ENCODE data around the gene NRXN2. TPM values are rescaled to one million over a fixed set of nuclear protein-coding genes. Genes with fewer than 3 reads are reported as not detected.
"Not testable (repeated sequence)": the region's sequence is repeated elsewhere in the genome, so short reads cannot be mapped to it uniquely, and the experiment has no call there.

Gene NRXN2
- total and polyA plus RNA-seq, 2 of the 13 experiments (the other 11 are each of a cell fraction or from before 2014, with no cell fraction given): not detected

DNA sequence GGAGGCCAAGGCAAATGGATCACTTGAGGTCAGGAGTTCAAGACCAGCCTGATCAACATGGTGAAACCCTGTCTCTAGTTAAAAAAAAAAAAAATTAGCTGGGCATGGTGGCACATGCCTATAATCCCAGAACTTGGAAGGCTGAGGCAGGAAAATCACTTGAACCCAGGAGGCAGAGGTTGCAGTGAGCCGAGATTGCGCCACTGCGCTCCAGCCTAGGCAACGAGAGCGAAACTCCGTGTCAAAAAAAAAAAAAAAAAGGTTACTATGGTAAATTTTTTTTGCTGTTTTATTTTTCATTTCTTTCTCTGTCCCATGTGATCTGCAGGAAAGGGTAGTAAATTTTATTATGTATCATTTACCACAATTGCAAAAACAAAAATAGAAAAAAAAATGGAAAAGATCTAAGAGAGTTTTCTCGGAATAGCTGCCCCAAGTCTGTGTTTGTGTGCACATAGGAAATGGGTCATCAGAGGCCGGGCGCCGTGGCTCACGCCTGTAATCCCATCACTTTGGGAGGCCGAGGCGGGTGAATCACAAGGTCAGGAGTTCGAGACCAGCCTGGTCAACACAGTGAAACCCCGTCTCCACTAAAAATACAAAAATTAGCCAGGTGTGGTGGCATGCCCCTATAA lies 58.6 kb downstream of the NRXN2 start:
- H3K4me3 ChIP-seq (replicated peaks in 1 of 3; ENCODE audit: insufficient read depth in 1 of 3, low read depth in 2 of 3, low read length in 3 of 3); intact Hi-C loops (cut with micrococcal nuclease; ENCODE audit: unreplicated experiment); H3K9ac ChIP-seq (ENCODE audit: insufficient read depth, low read depth, low read length); CTCF ChIA-PET (ENCODE audit: low intra/inter-chr PET ratio, low total read pairs); H2AFZ ChIP-seq (ENCODE audit: low read length); H4K20me1 ChIP-seq (ENCODE audit: insufficient read depth, low read length); H3K36me3 ChIP-seq (replicated peaks in 1 of 2; ENCODE audit: control insufficient read depth in 1 of 2, insufficient read depth in 2 of 2, low read length in 2 of 2); H3K4me2 ChIP-seq (ENCODE audit: low read depth, low read length); H3K79me2 ChIP-seq (ENCODE audit: insufficient read depth, low read length); FAIRE-seq; H3K9me3 ChIP-seq (ENCODE audit: low read length); in situ Hi-C loops (cut with HindIII; ENCODE audit: extremely low pct_ligation_motif_present, low pct_unique_long_range_greater_than_20kb); POLR2A ChIA-PET; ATAC-seq; H3K27ac ChIP-seq (ENCODE audit: extremely low read length, insufficient read depth, low read length); DNase-seq (ENCODE audit: low spot score); H3K4me1 ChIP-seq (ENCODE audit: insufficient read depth, low read length); BruUV-seq (replicated peaks): not testable (repeated sequence)
- H3K27me3 ChIP-seq (ENCODE audit: control insufficient read depth in 1 of 2, insufficient read depth in 2 of 2, low read length in 2 of 2): peaks cover 9 to 43% of the 10 kb centered on the region in 2 experiments; a peak in 4 of 5 replicates
- 76% methylated on average over 14 of the region's 15 CpGs for WGBS (ENCODE audit: low lambda C conversion rate)

DNA sequence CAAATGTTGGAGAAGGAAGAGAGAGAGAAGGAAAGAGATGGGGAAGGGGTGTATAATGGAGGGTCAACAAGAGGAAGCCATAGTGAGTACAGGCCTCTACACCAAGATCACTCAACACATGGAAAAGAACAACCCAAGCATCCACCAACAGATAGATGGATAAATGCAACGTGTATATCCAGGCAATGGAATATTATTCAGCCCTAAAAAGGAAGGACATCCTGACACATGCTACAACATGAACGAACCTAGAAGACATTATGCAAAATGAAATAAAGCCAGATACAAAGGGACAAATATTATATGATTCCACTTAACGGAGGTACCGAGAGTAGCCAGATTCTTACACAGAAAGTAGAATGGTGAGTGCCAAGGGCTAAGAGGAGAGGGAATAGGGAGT lies 59.3 kb downstream of the NRXN2 start:
- Histone ChIP-seq H3K4me2 (ENCODE audit: low read depth, low read length) (no peak overlapping the region), H4K20me1 (ENCODE audit: insufficient read depth, low read length) (no peaks in the 10 kb centered on the region), H3K4me3 (replicated peaks in 1 of 3; ENCODE audit: insufficient read depth in 1 of 3, low read depth in 2 of 3, low read length in 3 of 3) (no peak overlapping the region), H2AFZ (ENCODE audit: low read length) (no peak overlapping the region), H3K27me3 (ENCODE audit: control insufficient read depth in 1 of 2, insufficient read depth in 2 of 2, low read length in 2 of 2) (peaks cover 10 to 37% of the 10 kb centered on the region in 2 experiments; a peak in 4 of 5 replicates), H3K79me2 (ENCODE audit: insufficient read depth, low read length) (no peaks in the 10 kb centered on the region), H3K4me1 (ENCODE audit: insufficient read depth, low read length) (peaks cover 9% of the 10 kb centered on the region; the same call in 1 of the 2 replicates), H3K9ac (ENCODE audit: insufficient read depth, low read depth, low read length) (no peak overlapping the region), H3K9me3 (ENCODE audit: low read length) (no peaks in the 10 kb centered on the region), H3K27ac (ENCODE audit: extremely low read length, insufficient read depth, low read length) (no peak overlapping the region), H3K36me3 (replicated peaks in 1 of 2; ENCODE audit: control insufficient read depth in 1 of 2, insufficient read depth in 2 of 2, low read length in 2 of 2) (no peaks in the 10 kb centered on the region)
- TF ChIP-seq ZNF674 (CRISPR knock-in tag; IDR thresholded peaks at IDR 0.05; ENCODE audit: low read depth): no peak
- TF ChIP-seq RAD21 (CRISPR knock-in tag; IDR thresholded peaks at IDR 0.05): no peak
- TF ChIP-seq ZBTB20 (CRISPR knock-in tag; IDR thresholded peaks at IDR 0.05; ENCODE audit: borderline replicate concordance, low read depth): no peak
- TF ChIP-seq, protein P1, sequence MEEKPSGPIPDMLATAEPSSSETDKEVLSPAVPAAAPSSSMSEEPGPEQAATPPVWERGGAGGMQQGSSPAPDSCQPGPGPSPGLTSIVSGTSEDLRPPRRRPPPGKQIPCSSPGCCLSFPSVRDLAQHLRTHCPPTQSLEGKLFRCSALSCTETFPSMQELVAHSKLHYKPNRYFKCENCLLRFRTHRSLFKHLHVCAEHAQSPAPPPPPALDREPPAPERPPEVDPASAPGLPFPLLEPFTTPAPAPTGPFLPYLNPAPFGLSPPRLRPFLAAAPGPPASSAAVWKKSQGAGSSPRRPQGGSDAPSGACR (CRISPR knock-in tag; IDR thresholded peaks at IDR 0.05): no peak
- TF ChIP-seq TAF15 (IDR thresholded peaks at IDR 0.05; ENCODE audit: low read depth, low read length, poor library complexity, severe bottlenecking): no peak
- TF ChIP-seq ZNF138 (CRISPR knock-in tag; IDR thresholded peaks at IDR 0.05; ENCODE audit: low read depth): no peak
- no peak for TF ChIP-seq HNRNPLL (IDR thresholded peaks at IDR 0.05; ENCODE audit: low read depth, low read length, poor library complexity, severe bottlenecking)
- no peak for TF ChIP-seq ZMYM3 (CRISPR knock-in tag; IDR thresholded peaks at IDR 0.05)
- no peak for TF ChIP-seq ZNF619 (CRISPR knock-in tag; IDR thresholded peaks at IDR 0.05)
- POLR2A ChIA-PET: no interaction called here
- intact Hi-C loops (cut with micrococcal nuclease; ENCODE audit: unreplicated experiment) (no loop called here), in situ Hi-C loops (cut with HindIII; ENCODE audit: extremely low pct_ligation_motif_present, low pct_unique_long_range_greater_than_20kb) (no loop called here)
- WGBS (ENCODE audit: low lambda C conversion rate): 48% methylated on average over 4 of the region's 4 CpGs
- no TSS peak for BruUV-seq (replicated peaks)
- FAIRE-seq (no peak), ATAC-seq (no peak), DNase-seq (ENCODE audit: low spot score) (no peak)
- CTCF ChIA-PET (ENCODE audit: low intra/inter-chr PET ratio, low total read pairs): no interaction called here
